ENCODE data around the gene TP53BP1.

Gene TP53BP1

DNA sequence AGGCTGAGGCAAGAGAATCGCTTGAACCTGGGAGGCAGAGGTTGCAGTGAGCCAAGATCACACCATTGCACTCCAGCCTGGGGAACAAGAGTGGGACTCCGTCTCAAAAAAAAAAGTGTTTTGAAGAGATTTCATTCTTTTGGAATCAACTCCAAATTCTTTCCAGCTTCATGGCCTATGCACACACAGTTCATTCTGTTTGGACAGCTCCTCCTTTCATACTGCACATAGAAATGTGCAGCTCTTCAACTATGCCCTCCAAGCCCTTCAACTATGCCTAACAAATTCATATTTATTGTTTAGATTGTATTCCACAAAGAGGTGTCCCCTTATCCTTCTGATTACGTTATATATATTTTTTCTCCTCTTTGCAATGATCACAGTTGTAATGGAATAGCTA lies 4.2 kb downstream of the TP53BP1 start:
- Histone ChIP-seq H3K27me3 (ENCODE audit: insufficient read depth, low read depth) (no peaks in the 10 kb centered on the region), H2AFZ (ENCODE audit: low read depth) (no peak overlapping the region), H3K4me1 (ENCODE audit: low read depth, poor library complexity, severe bottlenecking) (peaks cover 16% of the 10 kb centered on the region), H3K36me3 (ENCODE audit: insufficient read depth) (peaks cover 6% of the 10 kb centered on the region; the same call in 1 of the 2 replicates), H3K4me3 (IDR thresholded peaks at IDR 0.05; ENCODE audit: insufficient read depth, low read depth, low read length) (no peak overlapping the region), H3K4me2 (no peak overlapping the region), H3K79me2 (ENCODE audit: insufficient read depth, low read depth) (no peaks in the 10 kb centered on the region), H3K9ac (no peak overlapping the region), H4K20me1 (ENCODE audit: insufficient read depth) (no peaks in the 10 kb centered on the region), H3K27ac (no peak overlapping the region)
- TF ChIP-seq, protein P1, sequence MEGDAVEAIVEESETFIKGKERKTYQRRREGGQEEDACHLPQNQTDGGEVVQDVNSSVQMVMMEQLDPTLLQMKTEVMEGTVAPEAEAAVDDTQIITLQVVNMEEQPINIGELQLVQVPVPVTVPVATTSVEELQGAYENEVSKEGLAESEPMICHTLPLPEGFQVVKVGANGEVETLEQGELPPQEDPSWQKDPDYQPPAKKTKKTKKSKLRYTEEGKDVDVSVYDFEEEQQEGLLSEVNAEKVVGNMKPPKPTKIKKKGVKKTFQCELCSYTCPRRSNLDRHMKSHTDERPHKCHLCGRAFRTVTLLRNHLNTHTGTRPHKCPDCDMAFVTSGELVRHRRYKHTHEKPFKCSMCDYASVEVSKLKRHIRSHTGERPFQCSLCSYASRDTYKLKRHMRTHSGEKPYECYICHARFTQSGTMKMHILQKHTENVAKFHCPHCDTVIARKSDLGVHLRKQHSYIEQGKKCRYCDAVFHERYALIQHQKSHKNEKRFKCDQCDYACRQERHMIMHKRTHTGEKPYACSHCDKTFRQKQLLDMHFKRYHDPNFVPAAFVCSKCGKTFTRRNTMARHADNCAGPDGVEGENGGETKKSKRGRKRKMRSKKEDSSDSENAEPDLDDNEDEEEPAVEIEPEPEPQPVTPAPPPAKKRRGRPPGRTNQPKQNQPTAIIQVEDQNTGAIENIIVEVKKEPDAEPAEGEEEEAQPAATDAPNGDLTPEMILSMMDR (conservative IDR thresholded peaks at IDR 0.05; ENCODE audit: low read depth, low read length): no peak

DNA sequence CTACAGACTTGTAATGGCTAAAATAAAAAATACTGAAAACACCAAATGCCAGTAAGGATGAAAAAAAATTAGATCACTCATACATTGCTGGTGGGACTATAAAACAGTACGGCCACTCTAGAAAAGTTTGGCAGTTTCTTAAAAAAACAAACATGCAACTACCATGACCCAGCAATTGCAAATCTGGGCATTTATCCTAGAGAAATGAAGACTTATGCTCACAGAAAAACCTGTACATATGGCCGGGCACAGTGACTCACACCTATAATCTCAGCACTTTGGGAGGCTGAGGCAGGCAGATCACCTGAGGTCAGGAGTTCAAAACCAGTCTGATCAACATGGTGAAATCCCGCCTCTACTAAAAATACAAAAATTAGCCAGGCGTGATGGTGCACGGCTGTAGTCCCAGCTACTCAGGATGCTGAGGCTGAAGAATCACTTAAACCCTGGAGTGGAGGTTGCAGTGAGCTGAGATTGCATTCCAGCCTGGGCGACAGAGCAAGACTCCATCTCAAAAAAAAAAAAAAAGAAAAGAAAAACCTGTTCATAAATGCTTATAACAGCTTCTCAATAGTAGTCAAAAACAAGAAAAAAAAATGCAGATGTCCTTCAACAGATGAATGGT lies 5.6 kb downstream of the TP53BP1 start:
- Histone ChIP-seq H4K20me1 (ENCODE audit: insufficient read depth) (no peaks in the 10 kb centered on the region), H3K79me2 (ENCODE audit: insufficient read depth, low read depth) (no peaks in the 10 kb centered on the region), H3K9ac (no peak overlapping the region), H3K4me3 (IDR thresholded peaks at IDR 0.05; ENCODE audit: insufficient read depth, low read depth, low read length) (no peak overlapping the region), H3K36me3 (ENCODE audit: insufficient read depth) (peaks cover 6% of the 10 kb centered on the region; the same call in 1 of the 2 replicates), H3K27ac (no peak overlapping the region), H3K4me2 (no peak overlapping the region), H3K4me1 (ENCODE audit: low read depth, poor library complexity, severe bottlenecking) (peaks cover 10% of the 10 kb centered on the region), H3K27me3 (ENCODE audit: insufficient read depth, low read depth) (no peaks in the 10 kb centered on the region), H2AFZ (ENCODE audit: low read depth) (no peak overlapping the region)
- TF ChIP-seq, protein P1 (conservative IDR thresholded peaks at IDR 0.05; ENCODE audit: low read depth, low read length): no peak

- Histone ChIP-seq H3K4me1 (ENCODE audit: low read depth, poor library complexity, severe bottlenecking) (peaks cover 3% of the 10 kb centered on the region), H3K36me3 (ENCODE audit: insufficient read depth) (no peaks in the 10 kb centered on the region), H4K20me1 (ENCODE audit: insufficient read depth) (no peaks in the 10 kb centered on the region), H3K4me2 (no peak overlapping the region), H3K27ac (no peak overlapping the region), H2AFZ (ENCODE audit: low read depth) (no peak overlapping the region), H3K27me3 (ENCODE audit: insufficient read depth, low read depth) (no peaks in the 10 kb centered on the region), H3K9ac (no peak overlapping the region), H3K4me3 (IDR thresholded peaks at IDR 0.05; ENCODE audit: insufficient read depth, low read depth, low read length) (no peak overlapping the region), H3K79me2 (ENCODE audit: insufficient read depth, low read depth) (no peaks in the 10 kb centered on the region)
- TF ChIP-seq, protein P1 (conservative IDR thresholded peaks at IDR 0.05; ENCODE audit: low read depth, low read length): no peak
Measured at GRCh38 chr15:43484455-43484854, 8.5 kb downstream of the TP53BP1 start.

DNA sequence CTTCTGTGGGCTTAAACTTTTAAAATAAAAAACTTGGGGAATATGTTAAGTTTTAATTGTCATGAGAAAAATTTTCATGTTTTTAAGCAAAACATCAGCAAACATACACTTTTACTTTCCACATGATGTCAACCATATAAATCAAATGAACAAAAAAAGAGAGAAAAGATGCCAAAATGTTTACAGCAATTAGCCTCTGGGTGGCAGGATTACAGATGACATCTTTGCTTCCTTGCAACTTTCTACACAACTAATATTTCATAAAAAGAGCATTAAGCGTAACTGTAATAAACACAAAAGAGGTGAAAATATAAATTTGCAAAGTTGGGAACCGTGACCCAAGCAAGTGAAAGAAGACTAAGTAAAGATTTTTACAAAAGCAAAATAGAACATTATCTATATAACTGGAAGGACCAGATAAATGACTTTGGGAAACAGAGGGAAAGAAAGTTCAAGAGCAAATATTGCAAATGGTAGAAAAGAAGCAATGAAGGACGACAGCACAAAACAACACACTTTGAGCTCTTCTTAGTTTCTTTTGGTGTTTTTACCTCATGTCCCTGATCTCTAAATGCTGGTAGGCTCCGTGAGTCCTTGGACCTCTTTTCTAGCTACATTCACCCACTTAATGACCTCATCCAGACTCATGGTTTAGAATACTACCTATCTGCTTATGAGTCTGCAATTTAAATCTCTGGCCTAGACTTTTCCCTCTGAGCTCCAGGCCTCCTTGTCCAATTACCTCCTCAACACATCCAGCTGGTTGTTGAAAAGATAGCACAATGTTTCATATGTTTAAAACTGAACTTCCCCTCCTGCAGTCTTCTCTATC lies 9.4 kb downstream of the TP53BP1 start:
- no peaks in the 10 kb centered on the region for H3K4me1 ChIP-seq (ENCODE audit: low read depth, poor library complexity, severe bottlenecking)
- no peaks in the 10 kb centered on the region for H4K20me1 ChIP-seq (ENCODE audit: insufficient read depth)
- H2AFZ ChIP-seq (ENCODE audit: low read depth): no peak overlapping the region
- no peak overlapping the region for H3K9ac ChIP-seq
- no peak overlapping the region for H3K4me2 ChIP-seq
- no peaks in the 10 kb centered on the region for H3K79me2 ChIP-seq (ENCODE audit: insufficient read depth, low read depth)
- H3K4me3 ChIP-seq (IDR thresholded peaks at IDR 0.05; ENCODE audit: insufficient read depth, low read depth, low read length): no peak overlapping the region
- no peak overlapping the region for H3K27ac ChIP-seq
- H3K27me3 ChIP-seq (ENCODE audit: insufficient read depth, low read depth): no peaks in the 10 kb centered on the region
- H3K36me3 ChIP-seq (ENCODE audit: insufficient read depth): no peaks in the 10 kb centered on the region
- TF ChIP-seq, protein P1 (conservative IDR thresholded peaks at IDR 0.05; ENCODE audit: low read depth, low read length): peak; percentile 15; the same call in 1 of the 2 replicates
